Upper lobe of left lung (tissue), 4 donors: ENCODE data around the gene AGBL1.

ENCODE experiments used
- CTCF ChIP-seq, 6 experiments: fragments of 450-650 bp in 4 of 6; fragments of 200-600 bp in 2 of 6; sonication (generic) in 2 of 6; IDR thresholded peaks; one replicate each; pipeline ENCODE4 v1.5.1; 2016 to 2019; ENCODE audit warnings: antibody characterized with exemption in 6 of 6
- EP300 ChIP-seq, 4 donors: sonication (generic); formaldehyde crosslinking; IDR thresholded peaks; one replicate each; pipeline ENCODE4 v1.5.1; 2017; ENCODE audit warnings: antibody characterized with exemption in 4 of 4, control low read depth in 2 of 4
- POLR2A ChIP-seq, 4 donors: fragments of 450-650 bp; IDR thresholded peaks; one replicate each; pipeline ENCODE4 v1.5.1; 2016 to 2017; ENCODE audit warnings: antibody characterized with exemption in 4 of 4, mild to moderate bottlenecking in 2 of 4
- POLR2AphosphoS5 ChIP-seq, 2 donors: sonication (generic); formaldehyde crosslinking; IDR thresholded peaks; one replicate each; pipeline ENCODE4 v1.5.1; 2017; ENCODE audit warnings: antibody characterized with exemption in 2 of 2

DNA sequence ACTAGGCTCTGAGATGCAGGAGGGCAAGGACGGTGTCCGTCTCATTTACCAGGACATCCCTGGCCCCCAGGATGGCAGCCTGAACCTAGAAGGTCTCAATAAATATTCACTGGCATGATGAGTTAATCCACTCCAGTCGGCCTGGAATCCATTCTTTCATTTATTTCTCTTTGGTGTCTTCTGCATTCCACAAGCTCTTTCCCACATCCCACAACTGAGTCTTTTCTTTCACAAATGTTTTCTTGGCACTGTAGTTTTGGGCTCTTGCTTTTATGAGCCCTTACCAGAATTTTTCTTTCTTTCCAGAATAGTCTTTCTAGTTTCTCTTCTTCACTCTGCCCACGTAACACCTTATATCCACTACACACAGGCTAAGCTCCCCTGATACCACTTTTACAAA, 778.0 kb downstream of the AGBL1 start:
- TF ChIP-seq CTCF (IDR thresholded peaks at IDR 0.05) (no peak), POLR2A (IDR thresholded peaks at IDR 0.05) (no peak), POLR2AphosphoS5 (IDR thresholded peaks at IDR 0.05) (no peak), EP300 (IDR thresholded peaks at IDR 0.05) (no peak)
